Measurements from ENCODE around the gene LRRC49. TPM values are rescaled to one million over a fixed set of nuclear protein-coding genes. Genes with fewer than 3 reads are reported as not detected.

The LRRC49 gene
- polyA plus RNA-seq, 2 of the 4 experiments (the other 2 are of a cell fraction), result 10.0 to 14.3 TPM

DNA sequence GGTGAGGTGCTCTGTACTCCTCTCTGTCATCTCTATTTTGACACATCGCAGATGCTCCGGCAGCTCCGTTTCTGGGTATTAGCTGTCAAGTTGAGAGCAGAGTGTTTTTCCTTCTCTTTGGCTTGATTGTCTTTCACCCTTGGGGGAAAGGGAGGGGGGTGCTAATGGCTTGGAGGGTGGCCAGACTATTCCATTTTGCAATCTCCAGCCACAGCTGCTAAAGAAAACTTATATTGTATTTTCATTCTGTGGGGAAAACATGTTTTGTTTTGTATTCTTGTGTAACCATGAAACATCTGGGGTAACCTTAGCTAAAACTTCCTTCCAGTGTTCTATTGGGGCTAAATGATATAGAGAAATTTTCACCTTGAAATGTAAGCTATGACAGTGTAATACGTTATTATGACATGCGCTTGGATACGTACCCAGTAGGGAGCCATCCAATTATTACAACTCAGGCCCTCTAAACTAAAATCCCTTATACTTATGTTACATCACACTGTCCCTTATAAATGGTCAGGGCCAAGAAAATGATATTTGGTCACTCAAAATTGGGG lies 24.6 kb upstream of the LRRC49 start:
- DNase-seq (ENCODE audit: low read depth in 1 of 2, low spot score in 1 of 2), result no peak
- Histone ChIP-seq H3K4me1 (peaks cover 24% of the 10 kb centered on the region), H3K4me3 (no peak overlapping the region), H3K27ac (peak overlapping the region in 1 of 2 experiments; percentile 13; a peak in 3 of 6 replicates), H3K9me3 (peaks cover under 1% of the 10 kb centered on the region; the same call in 1 of the 3 replicates), H3K4me2 (no peak overlapping the region)
- ChIA-PET POLR2A (no interaction called here), CTCF (interaction anchor here (0.9 to 9.1 kb wide), 5 partner anchors 11 to 299 kb away, joined by 3 to 331 read pairs (median 11); partner anchors contain the start of gene LARP6)
- TF ChIP-seq NFE2L2 (conservative IDR thresholded peaks at IDR 0.05; ENCODE audit: low read length) (no peak), ATOH8 (CRISPR knock-in tag; IDR thresholded peaks at IDR 0.05; ENCODE audit: low read depth) (no peak), RAD21 (conservative IDR thresholded peaks at IDR 0.05 in 1 of 2, IDR thresholded peaks at IDR 0.05 in 1 of 2) (no peak), RCOR1 (IDR thresholded peaks at IDR 0.05; ENCODE audit: low read depth, low read length) (no peak), ZSCAN20 (CRISPR knock-in tag; IDR thresholded peaks at IDR 0.05) (no peak), FOSB (CRISPR knock-in tag; IDR thresholded peaks at IDR 0.05) (no peak), EP300 (IDR thresholded peaks at IDR 0.05) (no peak), CEBPB (IDR thresholded peaks at IDR 0.05) (no peak), EHF (CRISPR knock-in tag; IDR thresholded peaks at IDR 0.05) (no peak), HEYL (CRISPR knock-in tag; IDR thresholded peaks at IDR 0.05) (no peak), KDM1A (IDR thresholded peaks at IDR 0.05; ENCODE audit: low read depth) (no peak), E2F6 (IDR thresholded peaks at IDR 0.05; ENCODE audit: borderline replicate concordance, low read depth) (no peak), CTCF (IDR thresholded peaks at IDR 0.05) (no peak), EHMT2 (IDR thresholded peaks at IDR 0.05; ENCODE audit: low read depth) (no peak), CBX2 (IDR thresholded peaks at IDR 0.05; ENCODE audit: borderline replicate concordance, low read depth) (no peak), ZNF302 (CRISPR knock-in tag; IDR thresholded peaks at IDR 0.05) (no peak)
- TF ChIP-seq, protein P1, sequence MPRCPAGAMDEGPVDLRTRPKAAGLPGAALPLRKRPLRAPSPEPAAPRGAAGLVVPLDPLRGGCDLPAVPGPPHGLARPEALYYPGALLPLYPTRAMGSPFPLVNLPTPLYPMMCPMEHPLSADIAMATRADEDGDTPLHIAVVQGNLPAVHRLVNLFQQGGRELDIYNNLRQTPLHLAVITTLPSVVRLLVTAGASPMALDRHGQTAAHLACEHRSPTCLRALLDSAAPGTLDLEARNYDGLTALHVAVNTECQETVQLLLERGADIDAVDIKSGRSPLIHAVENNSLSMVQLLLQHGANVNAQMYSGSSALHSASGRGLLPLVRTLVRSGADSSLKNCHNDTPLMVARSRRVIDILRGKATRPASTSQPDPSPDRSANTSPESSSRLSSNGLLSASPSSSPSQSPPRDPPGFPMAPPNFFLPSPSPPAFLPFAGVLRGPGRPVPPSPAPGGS (IDR thresholded peaks at IDR 0.05), result no peak
- TF ChIP-seq, protein P2, sequence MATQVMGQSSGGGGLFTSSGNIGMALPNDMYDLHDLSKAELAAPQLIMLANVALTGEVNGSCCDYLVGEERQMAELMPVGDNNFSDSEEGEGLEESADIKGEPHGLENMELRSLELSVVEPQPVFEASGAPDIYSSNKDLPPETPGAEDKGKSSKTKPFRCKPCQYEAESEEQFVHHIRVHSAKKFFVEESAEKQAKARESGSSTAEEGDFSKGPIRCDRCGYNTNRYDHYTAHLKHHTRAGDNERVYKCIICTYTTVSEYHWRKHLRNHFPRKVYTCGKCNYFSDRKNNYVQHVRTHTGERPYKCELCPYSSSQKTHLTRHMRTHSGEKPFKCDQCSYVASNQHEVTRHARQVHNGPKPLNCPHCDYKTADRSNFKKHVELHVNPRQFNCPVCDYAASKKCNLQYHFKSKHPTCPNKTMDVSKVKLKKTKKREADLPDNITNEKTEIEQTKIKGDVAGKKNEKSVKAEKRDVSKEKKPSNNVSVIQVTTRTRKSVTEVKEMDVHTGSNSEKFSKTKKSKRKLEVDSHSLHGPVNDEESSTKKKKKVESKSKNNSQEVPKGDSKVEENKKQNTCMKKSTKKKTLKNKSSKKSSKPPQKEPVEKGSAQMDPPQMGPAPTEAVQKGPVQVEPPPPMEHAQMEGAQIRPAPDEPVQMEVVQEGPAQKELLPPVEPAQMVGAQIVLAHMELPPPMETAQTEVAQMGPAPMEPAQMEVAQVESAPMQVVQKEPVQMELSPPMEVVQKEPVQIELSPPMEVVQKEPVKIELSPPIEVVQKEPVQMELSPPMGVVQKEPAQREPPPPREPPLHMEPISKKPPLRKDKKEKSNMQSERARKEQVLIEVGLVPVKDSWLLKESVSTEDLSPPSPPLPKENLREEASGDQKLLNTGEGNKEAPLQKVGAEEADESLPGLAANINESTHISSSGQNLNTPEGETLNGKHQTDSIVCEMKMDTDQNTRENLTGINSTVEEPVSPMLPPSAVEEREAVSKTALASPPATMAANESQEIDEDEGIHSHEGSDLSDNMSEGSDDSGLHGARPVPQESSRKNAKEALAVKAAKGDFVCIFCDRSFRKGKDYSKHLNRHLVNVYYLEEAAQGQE (IDR thresholded peaks at IDR 0.05), result no peak
- no peak for ATAC-seq
- WGBS (ENCODE audit: missing lambda C conversion rate), result 87% methylated on average over 6 of the region's 6 CpGs
- FAIRE-seq, result no peak

Measured in A549 (cell line).